Measurements from ENCODE around the gene CDH13.

Gene CDH13

DNA sequence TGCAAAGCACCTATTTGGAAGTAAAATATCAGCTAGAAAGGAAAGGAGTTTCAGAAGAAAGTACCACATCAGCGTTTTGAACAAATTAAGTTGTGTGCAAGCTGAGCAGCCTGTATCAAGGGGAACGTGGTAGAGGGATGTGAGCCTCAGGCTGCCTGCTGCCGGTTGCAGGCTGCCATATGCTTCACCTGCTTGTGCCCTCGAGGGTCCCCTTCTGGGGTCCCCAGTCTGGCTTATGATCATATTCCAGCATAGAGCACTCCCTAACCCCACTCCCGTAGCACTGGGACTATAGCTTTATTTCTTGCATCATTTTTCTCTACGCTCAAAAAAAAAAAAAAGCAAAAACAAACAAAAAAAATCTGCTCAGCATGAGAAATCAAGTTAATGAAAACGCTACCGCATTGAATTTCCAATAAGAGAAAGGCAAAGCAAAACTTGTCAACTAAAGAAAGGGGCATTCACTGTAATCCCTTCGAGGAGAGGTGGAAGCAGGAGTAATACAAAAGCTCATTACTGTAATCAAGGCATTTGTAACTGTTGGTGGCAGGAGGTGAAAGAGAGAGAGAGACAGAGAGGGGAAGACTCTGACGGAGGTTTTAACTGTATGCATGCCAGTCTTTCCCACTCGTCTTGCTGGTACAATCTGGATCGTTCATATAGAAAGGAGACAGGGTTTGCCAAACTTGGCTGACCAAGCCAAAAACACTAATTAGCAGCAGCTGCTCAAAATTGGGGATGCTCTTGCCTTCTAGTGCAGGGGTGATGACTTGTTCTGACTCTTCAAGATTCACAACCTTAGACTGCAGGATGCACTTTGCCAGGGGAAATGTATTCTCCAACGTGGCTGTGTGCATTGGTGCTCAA lies 922.8 kb downstream of the CDH13 start:
- DNase-seq: no peak

DNA sequence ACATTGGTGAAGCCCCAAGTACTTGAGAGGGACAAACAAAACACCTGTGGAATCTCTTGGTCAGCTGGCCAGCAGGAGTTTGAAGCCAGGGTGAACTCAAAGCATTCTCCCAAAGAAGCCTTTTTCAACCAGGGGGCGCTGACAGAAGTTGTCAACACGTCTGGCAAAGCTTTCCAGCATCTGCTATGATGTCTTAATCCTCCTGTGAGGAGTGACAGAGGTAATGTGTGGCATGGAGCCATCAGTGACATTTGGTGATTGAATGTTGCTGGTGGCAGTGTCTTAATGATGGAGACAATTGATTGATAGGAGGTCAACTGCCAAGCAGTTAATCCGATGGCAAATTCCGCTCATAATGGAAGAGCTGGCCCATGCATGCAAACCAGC lies 923.4 kb downstream of the CDH13 start:
- DNase-seq: no peak

DNA sequence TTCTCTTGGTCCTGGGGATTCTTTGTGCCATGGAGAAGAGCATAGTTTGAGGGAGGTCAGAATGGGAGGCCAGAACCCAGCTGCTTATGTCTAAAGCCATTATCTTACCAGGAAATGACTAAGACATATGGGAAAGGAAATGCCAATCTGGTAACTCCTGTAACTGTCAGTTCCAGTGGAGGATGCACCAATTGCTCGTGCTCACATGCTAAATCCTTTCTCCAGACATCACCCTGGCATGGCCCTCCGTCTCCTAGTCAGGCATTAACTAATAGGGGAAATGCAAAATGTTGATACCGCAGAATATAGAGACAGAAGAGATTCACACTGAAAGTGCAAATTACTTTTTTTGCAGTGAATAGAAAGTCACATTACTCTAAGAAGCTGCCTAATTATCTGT lies 925.5 kb downstream of the CDH13 start:
- no peak for DNase-seq

DNA sequence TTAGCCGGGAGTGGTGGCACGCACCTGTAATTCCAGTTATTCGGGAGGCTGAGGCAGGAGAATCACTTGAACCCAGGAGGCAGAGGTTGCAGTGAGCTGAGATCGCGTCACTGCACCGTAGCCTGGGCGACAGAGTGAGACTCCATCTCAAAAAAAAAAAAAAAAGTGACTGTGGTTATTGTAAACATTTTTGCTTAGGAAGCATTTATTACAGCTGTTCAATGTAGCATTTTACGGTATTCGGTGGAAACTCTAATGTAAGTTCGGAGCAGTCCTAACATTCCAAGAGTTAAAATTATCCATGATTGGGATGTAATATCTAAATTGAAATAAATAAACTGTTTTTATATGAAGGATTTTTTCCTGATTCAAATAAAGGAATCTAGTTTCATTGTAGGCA lies 926.2 kb downstream of the CDH13 start:
- DNase-seq: no peak

DNA sequence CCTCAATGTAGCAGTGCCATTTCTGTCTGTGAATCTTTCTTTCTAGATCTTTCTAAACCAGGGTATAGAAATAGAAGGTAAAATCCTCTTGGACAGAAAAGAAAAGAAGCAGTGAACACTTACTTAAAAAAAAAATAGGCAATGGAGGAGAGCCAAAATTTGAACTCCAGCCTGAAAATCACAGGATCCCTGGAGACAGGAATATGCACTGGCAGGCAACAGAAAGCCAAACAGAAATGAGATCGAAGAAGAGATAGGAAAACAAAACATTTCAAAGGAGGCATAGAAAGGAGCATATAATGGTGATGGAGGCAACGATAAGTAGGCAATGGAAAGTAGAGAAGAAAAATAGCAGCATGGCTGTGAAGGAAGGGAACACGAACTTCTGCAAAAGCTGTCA lies 927.3 kb downstream of the CDH13 start:
- DNase-seq: no peak

DNA sequence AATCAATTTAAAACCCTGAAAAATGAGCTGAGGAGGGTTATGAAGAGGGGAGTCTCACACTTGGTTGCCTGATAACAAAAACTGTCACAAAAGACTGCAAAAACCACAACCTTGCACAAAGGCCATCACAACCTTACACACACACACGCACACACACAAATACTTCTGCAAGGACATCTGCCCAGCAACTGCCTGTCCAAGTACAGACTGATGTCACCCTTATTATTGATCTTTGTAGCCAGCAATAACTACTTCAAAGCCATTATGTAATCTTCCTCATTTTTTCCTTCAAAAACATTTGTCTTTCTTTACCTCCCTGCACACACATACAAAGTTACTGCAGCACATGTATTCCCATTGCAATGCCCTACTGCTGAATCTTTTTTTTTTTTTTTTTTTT lies 927.8 kb downstream of the CDH13 start:
- no peak for DNase-seq

DNA sequence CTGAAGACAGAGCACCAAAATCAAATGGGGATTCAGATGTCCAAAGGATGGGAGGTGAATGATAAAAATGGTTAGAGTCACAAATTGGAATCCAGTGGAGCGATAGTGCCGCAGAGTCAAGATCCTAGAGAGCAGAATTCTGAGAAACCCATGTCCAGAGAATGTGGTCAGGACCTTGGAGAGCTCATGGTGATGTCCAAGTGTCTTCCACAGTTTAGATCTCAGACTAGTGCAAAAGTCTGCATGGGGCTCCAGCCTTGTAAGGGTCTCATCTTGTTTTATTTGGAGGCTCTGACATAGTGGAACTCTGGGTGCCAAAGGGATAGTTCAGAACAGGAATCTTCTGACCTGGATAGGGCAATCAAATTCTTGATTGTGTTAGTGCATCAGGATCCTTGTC lies 935.1 kb downstream of the CDH13 start:
- DNase-seq: no peak

DNA sequence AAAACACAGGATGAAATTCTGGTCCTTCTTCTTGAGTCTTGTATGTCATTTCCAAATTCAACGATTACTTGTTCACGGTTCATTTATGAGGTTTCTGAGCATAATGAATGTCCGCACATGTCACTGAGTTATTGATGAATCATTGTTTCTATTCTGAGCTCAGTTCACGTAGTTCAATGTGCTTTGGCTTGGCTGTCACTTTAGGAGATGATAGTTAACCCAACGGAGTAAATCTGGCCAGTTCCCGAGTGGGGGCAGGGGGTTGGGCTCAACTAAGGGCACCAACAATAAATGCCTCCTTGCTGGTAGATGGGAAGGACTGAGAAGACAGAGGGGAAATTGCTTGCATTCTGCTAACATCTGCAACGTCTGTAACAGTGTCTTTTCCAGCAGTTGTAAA lies 941.6 kb downstream of the CDH13 start:
- DNase-seq: no peak

DNA sequence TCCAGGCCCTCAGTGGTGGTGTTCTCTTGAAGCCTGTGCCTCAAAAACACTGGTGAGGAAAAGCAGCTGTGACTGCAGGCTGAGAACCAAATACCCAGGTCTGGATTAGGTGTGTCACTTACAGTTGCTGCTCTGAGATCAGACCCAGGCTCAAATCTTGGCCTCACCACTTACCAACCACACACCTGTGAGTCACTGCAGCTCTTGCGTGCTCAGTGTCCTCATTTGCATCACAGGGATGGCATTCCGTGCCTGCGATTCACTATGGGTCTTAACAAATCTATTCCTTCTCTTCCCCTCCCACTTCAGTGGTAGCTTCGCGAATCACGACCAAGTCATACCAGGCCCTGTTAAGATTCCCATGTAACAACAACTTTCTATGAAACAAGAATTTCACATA lies 947.6 kb downstream of the CDH13 start:
- no peak for DNase-seq

DNA sequence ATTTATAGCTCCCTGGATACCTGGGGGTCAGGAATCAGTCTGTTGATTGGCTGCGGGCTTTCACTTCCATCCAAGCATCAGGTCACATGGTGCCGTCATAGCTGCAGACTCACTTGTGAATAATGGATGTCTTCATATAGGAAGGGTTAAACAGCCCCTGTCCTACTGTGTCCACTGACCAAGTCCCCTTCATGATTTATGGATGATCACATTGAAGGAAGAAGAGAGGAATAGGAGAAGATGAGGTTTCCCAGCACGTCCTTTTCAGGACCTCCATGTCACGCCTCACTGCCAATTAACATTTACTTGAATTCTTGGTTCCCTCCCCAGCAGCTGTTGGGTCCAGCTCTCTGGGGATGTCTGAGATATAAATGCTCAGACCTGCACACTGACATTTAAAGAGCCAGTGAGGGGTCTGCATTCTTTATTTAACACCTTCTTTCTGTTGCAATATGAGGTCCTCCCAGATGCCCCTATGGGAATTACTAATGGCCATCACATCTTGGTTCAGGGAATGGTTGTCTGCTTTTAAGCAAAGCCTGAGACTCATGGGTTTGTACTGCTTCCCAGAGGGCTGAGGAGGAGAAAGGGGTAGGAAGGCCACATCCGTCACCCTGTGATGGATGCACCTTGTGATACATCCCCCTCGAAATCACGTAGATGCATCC lies 950.4 kb downstream of the CDH13 start:
- DNase-seq: no peak

DNA sequence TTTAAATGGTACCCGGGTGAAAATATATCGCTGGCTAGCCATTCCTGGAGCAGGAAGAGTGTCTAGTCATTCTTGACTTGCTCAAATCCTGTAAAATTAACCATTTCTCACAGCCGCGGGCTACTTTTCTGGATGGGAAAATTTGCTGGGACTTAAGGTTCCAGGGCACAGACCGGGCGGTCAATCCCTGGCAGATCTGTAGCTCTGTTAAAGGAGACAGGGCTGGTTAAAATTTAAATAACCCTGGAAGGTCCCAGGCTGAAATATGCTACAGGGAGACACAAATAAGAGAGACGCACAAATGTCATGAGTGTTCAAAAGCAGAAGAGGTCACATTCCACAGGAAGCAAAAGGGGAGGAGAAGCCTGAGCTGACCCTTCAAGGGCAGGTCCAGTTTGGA lies 951.4 kb downstream of the CDH13 start:
- DNase-seq: no peak

DNA sequence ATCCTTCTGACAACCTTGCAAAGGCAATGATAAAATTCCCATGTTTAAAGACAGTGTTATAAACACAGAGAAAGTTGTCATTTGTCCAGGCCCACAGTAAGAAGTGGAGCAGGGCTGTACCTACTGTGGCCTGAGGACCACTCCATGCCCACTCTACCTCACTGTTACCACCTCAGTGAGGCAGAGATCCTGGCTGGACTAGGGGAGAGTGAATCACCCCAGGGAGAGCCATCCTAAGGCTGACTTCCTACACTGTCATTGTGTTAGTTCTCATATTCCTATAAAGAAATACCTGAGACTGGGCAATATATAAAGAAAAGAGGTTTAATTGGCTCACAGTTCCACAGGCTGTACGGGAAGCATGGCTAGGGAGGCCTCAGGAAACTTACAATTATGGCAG lies 952.3 kb downstream of the CDH13 start:
- DNase-seq: no peak

DNA sequence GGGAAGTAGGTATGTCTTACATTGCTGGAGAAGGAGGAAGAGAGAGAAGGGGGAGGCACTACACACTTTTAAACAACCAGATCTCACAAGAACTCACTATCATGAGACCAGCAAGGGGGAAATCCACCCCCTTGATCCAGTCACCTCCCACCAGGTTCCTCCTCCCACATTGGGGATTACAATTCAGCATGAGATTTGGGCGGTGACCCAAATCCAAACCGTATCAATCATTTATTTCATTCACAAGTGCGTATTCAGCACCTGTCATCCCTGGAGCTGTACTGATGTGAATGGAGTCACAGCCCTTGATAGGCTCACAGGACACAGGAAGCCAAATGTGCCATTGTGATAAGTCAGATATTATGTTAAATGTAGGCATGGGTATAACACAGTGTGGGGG lies 952.7 kb downstream of the CDH13 start:
- DNase-seq: no peak

DNA sequence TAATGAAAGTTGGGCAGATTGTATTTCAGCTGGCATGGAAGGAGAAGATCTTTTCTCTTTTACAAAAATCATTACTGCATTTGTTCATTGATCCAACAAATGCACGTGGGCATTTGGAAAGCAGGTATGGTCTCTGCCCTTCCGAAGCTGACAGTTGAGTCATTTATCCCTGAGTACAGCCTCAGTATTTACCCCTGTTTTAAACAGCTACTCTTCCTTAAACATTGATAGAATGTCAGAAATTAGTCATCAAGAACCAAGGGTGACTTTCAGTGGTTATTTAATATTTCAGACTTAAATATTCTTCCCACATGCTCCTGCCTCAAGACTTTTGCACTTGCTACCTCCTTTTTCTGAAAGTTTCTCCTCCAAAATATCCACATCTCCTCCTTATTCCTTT lies 954.3 kb downstream of the CDH13 start:
- DNase-seq: no peak

DNA sequence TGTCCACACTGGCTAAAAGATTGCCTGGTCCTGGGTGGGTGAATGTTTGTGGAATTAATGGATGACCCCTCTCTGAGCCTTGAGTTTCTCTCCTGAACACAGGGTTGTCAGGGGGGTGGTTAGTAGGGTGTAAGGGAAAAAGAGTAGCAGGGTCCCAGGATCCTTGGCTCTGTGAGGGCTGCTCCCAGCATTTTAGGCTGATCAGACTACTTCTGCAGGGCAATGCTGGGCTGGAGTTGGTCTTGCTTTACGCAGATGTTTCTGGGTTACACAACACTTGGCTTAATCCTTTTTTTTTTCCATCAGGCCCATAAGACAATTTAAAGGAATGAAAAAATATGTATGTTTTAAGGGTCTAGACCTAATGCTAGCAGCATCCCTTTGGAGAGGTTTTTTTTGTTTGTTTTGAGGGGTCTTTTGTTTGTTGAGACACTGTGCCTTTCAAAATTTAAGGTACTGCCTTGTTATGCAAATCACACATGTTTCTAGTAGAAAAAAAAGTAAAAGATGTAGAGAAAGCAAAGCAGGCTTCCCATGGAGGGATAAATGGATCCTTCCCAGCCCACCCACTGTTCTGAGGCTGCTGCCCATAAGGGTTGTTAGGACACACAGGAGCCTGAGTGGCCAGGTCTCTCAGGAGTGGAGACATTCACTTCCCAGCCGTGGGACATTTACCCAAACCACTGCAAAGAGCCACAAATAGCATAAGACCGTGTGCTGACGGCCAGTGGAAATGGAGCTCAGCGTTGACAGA lies 955.4 kb downstream of the CDH13 start:
- no peak for DNase-seq

DNA sequence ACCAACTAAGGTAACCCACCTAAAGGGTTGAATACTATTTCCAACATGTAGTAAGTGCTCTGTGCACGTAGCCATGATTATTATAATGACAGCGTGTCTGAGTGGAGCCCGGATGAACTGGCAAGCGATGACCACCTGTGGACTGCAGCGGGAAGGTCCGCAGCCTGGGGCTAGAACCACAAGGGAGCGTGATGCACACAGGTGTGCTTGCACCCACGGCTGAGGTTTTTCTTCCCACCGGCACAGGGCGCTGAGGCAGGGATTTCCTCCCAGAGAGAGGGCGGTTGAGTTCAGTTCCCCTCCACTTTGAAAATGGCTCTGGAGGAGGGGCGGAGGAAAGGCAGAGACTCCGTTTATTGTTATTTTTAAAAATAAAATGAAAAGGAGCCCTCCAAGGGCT lies 959.3 kb downstream of the CDH13 start:
- no peak for DNase-seq

DNA sequence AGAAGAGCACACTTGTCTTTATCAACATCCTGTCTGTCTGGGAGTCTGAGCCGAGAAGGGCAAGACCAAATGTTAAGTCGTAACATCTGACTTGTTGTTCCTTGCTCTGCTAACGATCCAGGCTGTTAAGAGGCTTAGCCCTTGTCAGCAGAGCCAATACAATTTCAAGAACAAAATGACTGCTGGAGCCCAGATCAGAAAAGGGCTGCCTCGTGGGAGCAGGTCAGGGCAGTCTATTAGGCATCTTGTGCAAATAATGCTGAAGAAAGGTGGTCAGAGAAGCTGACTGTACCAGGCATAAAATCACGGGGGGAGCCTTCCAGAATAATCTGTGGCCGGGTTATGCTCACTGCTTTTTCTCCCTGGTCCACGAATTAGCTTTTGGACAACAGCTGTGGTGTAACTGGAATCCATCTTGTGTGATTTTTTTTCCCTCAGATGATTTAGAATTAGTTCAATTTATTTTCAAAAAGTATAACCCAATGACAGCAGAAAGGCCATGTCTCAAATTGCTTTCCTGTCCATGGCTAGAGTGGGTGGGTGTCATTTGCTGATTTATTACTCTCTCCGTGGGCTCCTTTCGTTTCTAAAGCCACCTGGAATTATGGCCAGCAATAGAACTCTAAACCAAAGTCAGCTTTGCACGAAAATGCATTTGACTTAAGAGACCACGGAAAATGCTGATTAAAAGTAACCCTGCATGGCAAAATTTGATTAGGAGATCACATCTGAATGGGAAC lies 959.9 kb downstream of the CDH13 start:
- DNase-seq: no peak

DNA sequence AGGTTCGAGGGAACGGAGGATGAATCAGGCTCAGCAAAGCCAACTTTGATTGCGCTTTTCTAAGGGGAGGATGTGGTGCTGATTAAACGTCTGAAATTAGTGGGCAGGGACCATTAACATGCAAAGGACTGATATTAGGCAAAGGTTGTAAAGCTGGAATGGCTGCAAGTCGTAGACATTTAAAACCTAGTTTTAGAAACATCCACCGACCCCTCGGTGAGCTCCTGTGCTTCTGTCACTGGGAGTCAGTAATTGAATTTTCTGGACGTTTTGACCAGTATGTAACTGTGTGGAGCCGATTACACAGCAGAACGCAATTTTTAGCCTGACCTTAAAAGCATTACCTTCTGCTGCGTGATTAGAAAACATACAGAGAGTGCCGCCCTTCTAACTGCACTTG lies 960.4 kb downstream of the CDH13 start:
- no peak for DNase-seq

DNA sequence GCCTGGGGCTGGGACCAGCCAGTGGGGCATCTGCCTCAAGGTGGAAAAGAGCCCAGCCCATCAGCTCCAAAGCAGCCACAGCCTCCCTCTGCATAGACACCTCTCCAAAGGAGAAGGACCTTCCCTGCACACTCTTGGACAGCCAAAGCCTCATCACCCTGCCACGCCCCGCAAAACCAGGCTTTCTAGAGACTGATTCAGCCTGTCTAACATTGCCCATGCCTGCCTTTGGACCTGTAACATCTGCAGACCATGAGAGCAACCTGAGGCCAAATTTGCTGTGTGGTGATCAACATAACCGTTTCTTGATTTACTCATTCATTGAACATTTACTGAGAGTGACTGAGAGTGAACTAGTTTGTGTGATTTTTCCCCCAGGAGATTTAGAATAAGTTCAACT lies 961.3 kb downstream of the CDH13 start:
- no peak for DNase-seq

DNA sequence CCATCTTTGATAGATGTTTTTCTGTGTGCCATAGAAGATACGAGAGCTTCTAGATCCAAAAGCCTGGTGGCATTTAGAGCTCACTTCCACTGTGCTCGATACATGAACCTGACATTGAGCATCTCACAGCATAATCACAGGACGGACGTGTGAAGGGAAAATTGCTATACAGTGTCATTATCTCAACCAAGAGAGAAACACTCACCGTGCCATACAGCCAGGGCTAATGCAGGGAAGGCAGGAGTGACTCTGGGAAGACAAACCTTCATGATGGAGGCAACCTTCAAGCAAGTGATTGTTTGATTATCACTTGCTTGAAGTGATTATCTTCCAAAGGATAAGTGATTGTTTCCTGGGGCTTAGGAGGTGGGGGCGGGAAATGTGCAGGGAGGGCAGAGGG lies 962.8 kb downstream of the CDH13 start:
- DNase-seq: no peak

DNA sequence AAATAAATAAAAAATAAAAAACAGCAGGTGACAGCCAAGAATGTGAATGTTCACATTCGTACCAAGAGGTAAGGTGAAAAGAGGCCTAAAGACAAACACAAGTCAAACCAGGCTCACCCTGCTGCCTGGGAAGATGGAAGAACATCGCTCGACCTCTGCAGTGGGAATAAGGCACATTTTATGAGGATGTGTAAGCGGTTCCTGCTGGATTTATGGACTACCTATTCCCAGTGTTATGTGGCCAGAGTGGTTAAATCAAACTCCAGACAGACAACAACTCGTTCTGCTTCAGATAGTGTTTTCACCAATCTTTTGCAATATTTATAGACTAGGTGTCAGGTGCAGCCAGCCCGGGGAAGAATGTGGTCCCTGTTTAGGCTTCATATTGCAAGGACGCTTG lies 966.0 kb downstream of the CDH13 start:
- no peak for DNase-seq

DNA sequence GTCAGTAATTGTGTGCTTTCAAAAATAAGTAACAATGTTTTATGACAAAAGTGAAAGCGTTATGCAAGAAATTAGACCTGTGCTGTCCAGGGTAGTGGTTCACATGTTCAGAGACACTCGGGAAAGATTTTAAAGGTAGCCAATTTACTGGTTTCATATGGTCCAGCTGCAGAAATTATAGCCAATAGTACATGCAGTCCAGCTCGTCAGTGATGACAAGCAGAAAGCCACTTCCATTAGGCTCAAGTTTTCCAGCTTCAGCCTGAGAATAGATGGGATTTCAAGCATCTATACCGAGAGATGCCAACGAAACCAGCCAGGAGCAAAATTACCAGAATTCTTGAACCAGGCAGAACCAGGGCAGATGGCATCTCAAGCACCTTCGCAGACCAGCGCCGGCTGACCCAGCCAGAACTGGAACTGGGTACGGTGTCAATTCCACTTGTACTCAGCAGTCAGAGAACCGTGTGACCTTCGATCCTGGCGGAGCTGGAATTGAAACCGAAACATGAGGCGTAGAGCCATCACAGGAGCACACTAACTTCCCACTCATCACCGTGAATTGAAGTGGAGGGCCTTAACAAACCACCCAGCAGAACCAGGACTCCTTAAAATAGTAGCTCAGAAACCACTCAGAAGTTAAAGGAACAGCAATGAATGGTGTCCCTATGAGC lies 973.2 kb downstream of the CDH13 start:
- no peak for DNase-seq

All from NK-92 treated with Interleukin-12 subunit alpha and Interleukin-12 subunit beta, amount 100 ng/mL, for 24 hours (cell line).